HepG2 (cell line): ENCODE results near the gene MADD. TPM values are rescaled to one million over a fixed set of nuclear protein-coding genes. Genes with fewer than 3 reads are reported as not detected.

ENCODE experiments used
- BATF2 ChIP-seq: sonication (generic); formaldehyde crosslinking; IDR thresholded peaks from 2 replicates; pipeline ENCODE4 v1.8.0; 2022; ENCODE audit warnings: mild to moderate bottlenecking, missing genetic modification reagents, moderate library complexity
- BRD4 ChIP-seq: sonication (generic); formaldehyde crosslinking; IDR thresholded peaks from 2 replicates; pipeline ENCODE4 v1.4.0; 2020; ENCODE audit warnings: missing genetic modification reagents
- SKIL ChIP-seq: sonication (generic); formaldehyde crosslinking; IDR thresholded peaks from 2 replicates; pipeline ENCODE4 v1.8.0; 2022; ENCODE audit warnings: missing genetic modification reagents, mild to moderate bottlenecking, moderate library complexity, borderline replicate concordance
- SMAD1 ChIP-seq: sonication (generic); formaldehyde crosslinking; IDR thresholded peaks from 2 replicates; pipeline ENCODE4 v1.4.0; 2020; ENCODE audit warnings: missing genetic modification reagents, low read depth, mild to moderate bottlenecking, borderline replicate concordance
- TAF15 ChIP-seq: fragments of 200-400 bp; formaldehyde crosslinking; IDR thresholded peaks from one replicate; pipeline ENCODE4 v1.6.1; 2018; ENCODE audit warnings: mild to moderate bottlenecking, low read depth, low read length; ENCODE audit not compliant: poor library complexity, severe bottlenecking
- ZNF138 ChIP-seq: sonication (generic); formaldehyde crosslinking; IDR thresholded peaks from 2 replicates; pipeline ENCODE4 v1.5.0; 2020; ENCODE audit warnings: mild to moderate bottlenecking, low read depth, missing genetic modification reagents
- ZNF30 ChIP-seq: sonication (generic); formaldehyde crosslinking; IDR thresholded peaks from 2 replicates; pipeline ENCODE4 v1.5.0; 2020; ENCODE audit warnings: mild to moderate bottlenecking, missing genetic modification reagents
- polyA plus RNA-seq, 8 experiments: library from polyadenylated mRNA; depleted of rRNA in 3 of 8; stranded (reverse) in 7 of 8; unstranded in 1 of 8; fragments of >200 nt; fragmentation: Illumina TruSeq in 4 of 8; extraction: Trizol in 4 of 8; gene quantifications; 2 replicates each; pipeline versions ENCODE4 v1.2.1 to v1.2.3, GENCODE V29; 2011 to 2016; ENCODE audit warnings: low read depth in 4 of 8, missing spikeins in 1 of 8, mixed read lengths in 1 of 8; ENCODE audit not compliant: insufficient read depth in 1 of 8
- total RNA-seq, 5 experiments: library from RNA; depleted of rRNA; stranded (reverse); fragments of >200 nt; fragmentation: Illumina TruSeq; extraction: Trizol; gene quantifications; 2 replicates each; pipeline ENCODE4 v1.2.3, GENCODE V29; 2016; ENCODE audit warnings: low read depth in 1 of 5
- TF ChIP-seq, protein P1 (sequence below): sonication (generic); formaldehyde crosslinking; IDR thresholded peaks from 2 replicates; pipeline ENCODE4 v1.4.0; 2020; ENCODE audit warnings: mild to moderate bottlenecking, missing genetic modification reagents
- TF ChIP-seq, protein P2 (sequence below): IDR thresholded peaks from 2 replicates; pipeline ENCODE4 v1.6.1; 2016; ENCODE audit warnings: missing genetic modification reagents, missing compliant biosample characterization
- TF ChIP-seq, protein P3 (sequence below): sonication (generic); formaldehyde crosslinking; IDR thresholded peaks from 2 replicates; pipeline ENCODE4 v1.5.0; 2020; ENCODE audit warnings: mild to moderate bottlenecking, missing genetic modification reagents
- TF ChIP-seq, protein P4 (sequence below): sonication (generic); formaldehyde crosslinking; IDR thresholded peaks from 2 replicates; pipeline ENCODE4 v1.5.1; 2020; ENCODE audit warnings: mild to moderate bottlenecking, missing genetic modification reagents, moderate library complexity
- TF ChIP-seq, protein P5 (sequence below): sonication (generic); formaldehyde crosslinking; IDR thresholded peaks from 2 replicates; pipeline ENCODE4; 2020; ENCODE audit warnings: missing genetic modification reagents, mild to moderate bottlenecking, borderline replicate concordance

MADD gene
- total and polyA plus RNA-seq, 2 of the 13 experiments (the other 11 are each of a cell fraction or from before 2014, with no cell fraction given): 18.0 to 29.2 TPM

DNA sequence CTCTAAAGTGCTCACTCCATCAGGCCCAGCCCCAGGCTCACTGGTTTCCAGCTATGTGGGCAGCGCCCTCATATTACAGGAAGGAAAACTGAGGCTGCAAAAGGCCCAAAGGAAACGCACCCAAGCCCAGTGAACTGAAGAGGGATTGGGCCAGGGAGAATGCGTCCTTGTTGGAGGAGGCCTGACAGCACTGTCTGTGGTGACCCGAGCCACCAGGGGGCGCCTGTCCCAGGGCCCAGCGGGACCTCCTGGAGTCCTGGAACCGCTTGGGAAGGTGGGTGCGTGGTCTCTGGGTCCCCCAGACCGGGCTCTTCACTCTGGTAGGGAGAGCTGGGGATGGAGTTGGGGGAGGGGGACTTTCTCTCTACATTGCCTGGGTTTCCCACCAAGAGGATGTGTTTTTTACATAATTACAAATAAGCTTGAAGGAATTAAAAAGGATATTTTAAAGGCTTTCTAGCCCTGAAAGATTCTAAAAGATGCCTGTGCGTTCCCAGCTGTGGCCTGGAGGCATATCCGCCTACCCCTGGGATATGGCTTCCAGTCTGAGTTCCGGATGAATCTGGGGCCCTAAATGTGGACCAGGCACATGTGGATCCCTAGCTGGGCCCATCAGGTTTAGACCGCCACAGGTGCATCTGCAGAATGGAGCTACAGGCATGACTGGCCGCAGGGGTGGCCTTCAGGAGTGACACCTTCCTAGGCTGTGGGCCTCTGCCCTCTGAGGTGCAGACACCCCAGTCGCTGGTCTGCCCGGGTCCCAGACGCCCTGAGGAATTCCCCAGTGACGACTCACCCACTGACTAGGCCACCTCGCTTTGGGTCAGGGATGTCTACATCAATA, 104.2 kb downstream of the MADD start (continued):
- TF ChIP-seq, protein P1, sequence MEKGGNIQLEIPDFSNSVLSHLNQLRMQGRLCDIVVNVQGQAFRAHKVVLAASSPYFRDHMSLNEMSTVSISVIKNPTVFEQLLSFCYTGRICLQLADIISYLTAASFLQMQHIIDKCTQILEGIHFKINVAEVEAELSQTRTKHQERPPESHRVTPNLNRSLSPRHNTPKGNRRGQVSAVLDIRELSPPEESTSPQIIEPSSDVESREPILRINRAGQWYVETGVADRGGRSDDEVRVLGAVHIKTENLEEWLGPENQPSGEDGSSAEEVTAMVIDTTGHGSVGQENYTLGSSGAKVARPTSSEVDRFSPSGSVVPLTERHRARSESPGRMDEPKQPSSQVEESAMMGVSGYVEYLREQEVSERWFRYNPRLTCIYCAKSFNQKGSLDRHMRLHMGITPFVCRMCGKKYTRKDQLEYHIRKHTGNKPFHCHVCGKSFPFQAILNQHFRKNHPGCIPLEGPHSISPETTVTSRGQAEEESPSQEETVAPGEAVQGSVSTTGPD (CRISPR knock-in tag): no peak
- TF ChIP-seq, protein P2, sequence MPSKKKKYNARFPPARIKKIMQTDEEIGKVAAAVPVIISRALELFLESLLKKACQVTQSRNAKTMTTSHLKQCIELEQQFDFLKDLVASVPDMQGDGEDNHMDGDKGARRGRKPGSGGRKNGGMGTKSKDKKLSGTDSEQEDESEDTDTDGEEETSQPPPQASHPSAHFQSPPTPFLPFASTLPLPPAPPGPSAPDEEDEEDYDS (CRISPR knock-in tag): no peak
- TF ChIP-seq BRD4 (CRISPR knock-in tag) (no peak), ZNF30 (CRISPR knock-in tag) (no peak), BATF2 (CRISPR knock-in tag) (no peak), SKIL (CRISPR knock-in tag) (no peak), ZNF138 (CRISPR knock-in tag) (no peak), TAF15 (no peak), SMAD1 (CRISPR knock-in tag) (no peak)
- TF ChIP-seq, protein P3, sequence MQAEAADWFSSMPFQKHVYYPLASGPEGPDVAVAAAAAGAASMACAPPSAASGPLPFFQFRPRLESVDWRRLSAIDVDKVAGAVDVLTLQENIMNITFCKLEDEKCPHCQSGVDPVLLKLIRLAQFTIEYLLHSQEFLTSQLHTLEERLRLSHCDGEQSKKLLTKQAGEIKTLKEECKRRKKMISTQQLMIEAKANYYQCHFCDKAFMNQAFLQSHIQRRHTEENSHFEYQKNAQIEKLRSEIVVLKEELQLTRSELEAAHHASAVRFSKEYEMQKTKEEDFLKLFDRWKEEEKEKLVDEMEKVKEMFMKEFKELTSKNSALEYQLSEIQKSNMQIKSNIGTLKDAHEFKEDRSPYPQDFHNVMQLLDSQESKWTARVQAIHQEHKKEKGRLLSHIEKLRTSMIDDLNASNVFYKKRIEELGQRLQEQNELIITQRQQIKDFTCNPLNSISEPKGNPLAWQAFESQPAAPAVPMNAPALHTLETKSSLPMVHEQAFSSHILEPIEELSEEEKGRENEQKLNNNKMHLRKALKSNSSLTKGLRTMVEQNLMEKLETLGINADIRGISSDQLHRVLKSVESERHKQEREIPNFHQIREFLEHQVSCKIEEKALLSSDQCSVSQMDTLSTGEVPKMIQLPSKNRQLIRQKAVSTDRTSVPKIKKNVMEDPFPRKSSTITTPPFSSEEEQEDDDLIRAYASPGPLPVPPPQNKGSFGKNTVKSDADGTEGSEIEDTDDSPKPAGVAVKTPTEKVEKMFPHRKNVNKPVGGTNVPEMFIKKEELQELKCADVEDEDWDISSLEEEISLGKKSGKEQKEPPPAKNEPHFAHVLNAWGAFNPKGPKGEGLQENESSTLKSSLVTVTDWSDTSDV (CRISPR knock-in tag): no peak
- TF ChIP-seq, protein P4, sequence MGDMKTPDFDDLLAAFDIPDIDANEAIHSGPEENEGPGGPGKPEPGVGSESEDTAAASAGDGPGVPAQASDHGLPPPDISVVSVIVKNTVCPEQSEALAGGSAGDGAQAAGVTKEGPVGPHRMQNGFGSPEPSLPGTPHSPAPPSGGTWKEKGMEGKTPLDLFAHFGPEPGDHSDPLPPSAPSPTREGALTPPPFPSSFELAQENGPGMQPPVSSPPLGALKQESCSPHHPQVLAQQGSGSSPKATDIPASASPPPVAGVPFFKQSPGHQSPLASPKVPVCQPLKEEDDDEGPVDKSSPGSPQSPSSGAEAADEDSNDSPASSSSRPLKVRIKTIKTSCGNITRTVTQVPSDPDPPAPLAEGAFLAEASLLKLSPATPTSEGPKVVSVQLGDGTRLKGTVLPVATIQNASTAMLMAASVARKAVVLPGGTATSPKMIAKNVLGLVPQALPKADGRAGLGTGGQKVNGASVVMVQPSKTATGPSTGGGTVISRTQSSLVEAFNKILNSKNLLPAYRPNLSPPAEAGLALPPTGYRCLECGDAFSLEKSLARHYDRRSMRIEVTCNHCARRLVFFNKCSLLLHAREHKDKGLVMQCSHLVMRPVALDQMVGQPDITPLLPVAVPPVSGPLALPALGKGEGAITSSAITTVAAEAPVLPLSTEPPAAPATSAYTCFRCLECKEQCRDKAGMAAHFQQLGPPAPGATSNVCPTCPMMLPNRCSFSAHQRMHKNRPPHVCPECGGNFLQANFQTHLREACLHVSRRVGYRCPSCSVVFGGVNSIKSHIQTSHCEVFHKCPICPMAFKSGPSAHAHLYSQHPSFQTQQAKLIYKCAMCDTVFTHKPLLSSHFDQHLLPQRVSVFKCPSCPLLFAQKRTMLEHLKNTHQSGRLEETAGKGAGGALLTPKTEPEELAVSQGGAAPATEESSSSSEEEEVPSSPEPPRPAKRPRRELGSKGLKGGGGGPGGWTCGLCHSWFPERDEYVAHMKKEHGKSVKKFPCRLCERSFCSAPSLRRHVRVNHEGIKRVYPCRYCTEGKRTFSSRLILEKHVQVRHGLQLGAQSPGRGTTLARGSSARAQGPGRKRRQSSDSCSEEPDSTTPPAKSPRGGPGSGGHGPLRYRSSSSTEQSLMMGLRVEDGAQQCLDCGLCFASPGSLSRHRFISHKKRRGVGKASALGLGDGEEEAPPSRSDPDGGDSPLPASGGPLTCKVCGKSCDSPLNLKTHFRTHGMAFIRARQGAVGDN (CRISPR knock-in tag): peak; percentile 52
- TF ChIP-seq, protein P5, sequence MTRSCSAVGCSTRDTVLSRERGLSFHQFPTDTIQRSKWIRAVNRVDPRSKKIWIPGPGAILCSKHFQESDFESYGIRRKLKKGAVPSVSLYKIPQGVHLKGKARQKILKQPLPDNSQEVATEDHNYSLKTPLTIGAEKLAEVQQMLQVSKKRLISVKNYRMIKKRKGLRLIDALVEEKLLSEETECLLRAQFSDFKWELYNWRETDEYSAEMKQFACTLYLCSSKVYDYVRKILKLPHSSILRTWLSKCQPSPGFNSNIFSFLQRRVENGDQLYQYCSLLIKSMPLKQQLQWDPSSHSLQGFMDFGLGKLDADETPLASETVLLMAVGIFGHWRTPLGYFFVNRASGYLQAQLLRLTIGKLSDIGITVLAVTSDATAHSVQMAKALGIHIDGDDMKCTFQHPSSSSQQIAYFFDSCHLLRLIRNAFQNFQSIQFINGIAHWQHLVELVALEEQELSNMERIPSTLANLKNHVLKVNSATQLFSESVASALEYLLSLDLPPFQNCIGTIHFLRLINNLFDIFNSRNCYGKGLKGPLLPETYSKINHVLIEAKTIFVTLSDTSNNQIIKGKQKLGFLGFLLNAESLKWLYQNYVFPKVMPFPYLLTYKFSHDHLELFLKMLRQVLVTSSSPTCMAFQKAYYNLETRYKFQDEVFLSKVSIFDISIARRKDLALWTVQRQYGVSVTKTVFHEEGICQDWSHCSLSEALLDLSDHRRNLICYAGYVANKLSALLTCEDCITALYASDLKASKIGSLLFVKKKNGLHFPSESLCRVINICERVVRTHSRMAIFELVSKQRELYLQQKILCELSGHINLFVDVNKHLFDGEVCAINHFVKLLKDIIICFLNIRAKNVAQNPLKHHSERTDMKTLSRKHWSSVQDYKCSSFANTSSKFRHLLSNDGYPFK (CRISPR knock-in tag): peak; percentile 34; the same call in 1 of the 2 replicates
